Left lung (tissue), 14 donors: Measurements from ENCODE around the gene DLL4. TPM values are rescaled to one million over a fixed set of nuclear protein-coding genes. Genes with fewer than 3 reads are reported as not detected.

Experiments
- ATAC-seq: fragments of 200-7000 bp; cut with Tn5 transposase; one replicate; pipeline ENCODE4 v1.9.1; 2020; ENCODE audit warnings: moderate library complexity
- DNase-seq, 4 donors: peaks; one replicate each; pipeline ENCODE4 v3.0.0-alpha.2; 2013 to 2020
- H3K27ac ChIP-seq, 2 donors: fragments of 200-600 bp; sonication (generic) in 1 of 2; one replicate each; pipeline versions ENCODE4 v1.5.0 to v1.8.0; 2020 to 2021
- H3K27me3 ChIP-seq, 2 donors: fragments of 200-600 bp; sonication (generic) in 1 of 2; one replicate each; pipeline versions ENCODE4 v1.5.0 to v1.8.0; 2020 to 2021
- H3K36me3 ChIP-seq, 2 donors: fragments of 200-600 bp; sonication (generic) in 1 of 2; one replicate each; pipeline versions ENCODE4 v1.5.0 to v1.8.0; 2020 to 2021
- H3K4me1 ChIP-seq, 2 donors: fragments of 200-600 bp; one replicate each; pipeline ENCODE4 v1.8.0; 2021
- H3K4me3 ChIP-seq, 2 donors: fragments of 200-600 bp; sonication (generic) in 1 of 2; one replicate each; pipeline versions ENCODE4 v1.5.0 to v1.8.0; 2020 to 2021; ENCODE audit warnings: mild to moderate bottlenecking in 1 of 2
- H3K9me3 ChIP-seq, 2 donors: fragments of 200-600 bp; sonication (generic) in 1 of 2; one replicate each; pipeline versions ENCODE4 v1.5.0 to v1.8.0; 2020 to 2021
- CTCF ChIP-seq, 2 donors: fragments of 200-600 bp; sonication (generic) in 1 of 2; IDR thresholded peaks; one replicate each; pipeline versions ENCODE4 v1.5.0 to v1.8.0; 2021; ENCODE audit warnings: antibody characterized with exemption in 2 of 2
- intact Hi-C, 2 donors: fragments of 100-400 bp; cut with DNase I; formaldehyde crosslinking; loops; one replicate each; pipeline versions ENCODE4 v1.11.2 to v1.14.2; 2022
- long read RNA-seq, 12 donors: library from polyadenylated mRNA in 2 of 12; unstranded in 2 of 12; transcript quantifications; one replicate each; pipeline ENCODE4 v2.0.0 and lab custom pipeline, GENCODE V29; 2019 to 2026
- polyA plus RNA-seq, 6 donors: library from polyadenylated mRNA; unstranded; fragments of 120-200 nt; gene quantifications; one replicate each; pipeline ENCODE4 v1.2.1, GENCODE V29; 2013; ENCODE audit not compliant: insufficient read length in 6 of 6
- total RNA-seq, 2 donors: library from RNA; stranded (reverse); fragmentation: NEBNext Ultra II Directional; extraction: Animal tissue kit (Norgen Biotek cat#: 25700); gene quantifications; one replicate each; pipeline ENCODE4 v1.2.1, GENCODE V29; 2021
- donor health status: DM: no; HTN: yes; CAD: no.
- donor health status: DM: no; HTN: no; CAD: no.

DLL4 gene
- total RNA-seq, result 10 to 100 TPM; 10.4 to 18.1 TPM
- 10 to 100 TPM; 15.9 to 23.7 (median 19.0) TPM for polyA plus RNA-seq
- long read RNA-seq, donor 1, partial matches to known transcripts, result 0 of 1 reads
- long read RNA-seq, donor 1, other reads (novel, unspliced or antisense), result 0 of 1 reads
- long read RNA-seq, donor 2, partial matches to known transcripts, result 0 of 1 reads
- long read RNA-seq, donor 2, other reads (novel, unspliced or antisense), result 0 of 1 reads
- long read RNA-seq, donor 3, partial matches to known transcripts, result 10 of 14 reads
- long read RNA-seq, donor 3, other reads (novel, unspliced or antisense), result 0 of 14 reads
- long read RNA-seq, donor 4, partial matches to known transcripts, result 2 of 5 reads
- long read RNA-seq, donor 4, other reads (novel, unspliced or antisense), result 1 of 5 reads
- long read RNA-seq, donor 5, partial matches to known transcripts, result 0 of 4 reads
- long read RNA-seq, donor 5, other reads (novel, unspliced or antisense), result 0 of 4 reads
- long read RNA-seq, donor 6, result 0 reads
- long read RNA-seq, donor 7, partial matches to known transcripts, result 18 of 18 reads
- long read RNA-seq, donor 7, other reads (novel, unspliced or antisense), result 0 of 18 reads
- long read RNA-seq, donor 8, partial matches to known transcripts, result 5 of 6 reads
- long read RNA-seq, donor 8, other reads (novel, unspliced or antisense), result 0 of 6 reads
- long read RNA-seq, donor 9, result 0 reads
- long read RNA-seq, donor 10, partial matches to known transcripts, result 3 of 3 reads
- long read RNA-seq, donor 10, other reads (novel, unspliced or antisense), result 0 of 3 reads
- long read RNA-seq, donor 11, result 0 reads
- long read RNA-seq, donor 12, partial matches to known transcripts, result 0 of 2 reads
- long read RNA-seq, donor 12, other reads (novel, unspliced or antisense), result 0 of 2 reads

GRCh38 chr15:40928821-40929659 lies at the start of gene DLL4:
TSS of gene DLL4 (plus strand) at chr15:40929340. CDS start at chr15:40929669, 329 bp downstream.
- peaks cover 36 to 85% of the 10 kb centered on the region in 2 donors for H3K4me1 ChIP-seq
- peak; percentile 72 for ATAC-seq

GRCh38 chr15:40879609-40880008 lies 49.5 kb upstream of the DLL4 start:
- Histone ChIP-seq H3K4me3 (no peak overlapping the region), H3K27me3 (peaks cover 0 to 4% of the 10 kb centered on the region in 2 donors), H3K27ac (no peak overlapping the region), H3K4me1 (no peaks in the 10 kb centered on the region), H3K36me3 (no peaks in the 10 kb centered on the region), H3K9me3 (no peaks in the 10 kb centered on the region)
- no peak for TF ChIP-seq CTCF (IDR thresholded peaks at IDR 0.05)
- intact Hi-C loops, result no loop called here
- no peak for DNase-seq
- ATAC-seq, result peak; percentile 64

More at GRCh38 chr15:40928821-40929659, at the start of gene DLL4:
- Histone ChIP-seq H3K36me3 (no peaks in the 10 kb centered on the region), H3K4me3 (peak within 1 kb of the TSS; percentile 48 to 55), H3K9me3 (no peaks in the 10 kb centered on the region), H3K27me3 (peaks cover 46 to 87% of the 10 kb centered on the region in 2 donors), H3K27ac (peak within 1 kb of the TSS; percentile 70 to 73)
- intact Hi-C loops, result no loop called here
- no peak for TF ChIP-seq CTCF (IDR thresholded peaks at IDR 0.05)
- peak in 3 of 4 donors; percentile 75 to 89 (median 83) for DNase-seq

GRCh38 chr15:40881351-40881750 lies 47.8 kb upstream of the DLL4 start:
- no peak for ATAC-seq
- no peaks in the 10 kb centered on the region for H3K36me3 ChIP-seq
- no peaks in the 10 kb centered on the region for H3K9me3 ChIP-seq
- intact Hi-C loops, result no loop called here
- no peak for TF ChIP-seq CTCF (IDR thresholded peaks at IDR 0.05)
- no peaks in the 10 kb centered on the region for H3K4me1 ChIP-seq
- no peak overlapping the region for H3K4me3 ChIP-seq
- no peak overlapping the region for H3K27ac ChIP-seq
- H3K27me3 ChIP-seq, result no peaks in the 10 kb centered on the region
- DNase-seq, result no peak

- H3K27ac ChIP-seq, result no peak overlapping the region
- intact Hi-C loops, result no loop called here
- H3K36me3 ChIP-seq, result no peaks in the 10 kb centered on the region
- H3K4me1 ChIP-seq, result no peaks in the 10 kb centered on the region
- no peak for TF ChIP-seq CTCF (IDR thresholded peaks at IDR 0.05)
- no peaks in the 10 kb centered on the region for H3K9me3 ChIP-seq
- no peak overlapping the region for H3K4me3 ChIP-seq
- no peak for ATAC-seq
- H3K27me3 ChIP-seq, result no peaks in the 10 kb centered on the region
- no peak for DNase-seq
Observed at GRCh38 chr15:40886586-40886985, 42.6 kb upstream of the DLL4 start.
